Measurements from ENCODE around the gene APOC3. TPM values are rescaled to one million over a fixed set of nuclear protein-coding genes. Genes with fewer than 3 reads are reported as not detected.

The APOC3 gene
- total and polyA plus RNA-seq, 10 of the 15 experiments (the other 5 are each of a cell fraction or from before 2014, with no cell fraction given): 1.9 TPM; not detected in 9

- TF ChIP-seq CUX1 (IDR thresholded peaks at IDR 0.05; ENCODE audit: insufficient replicate concordance, low read depth, low read length) (no peak), JUND (IDR thresholded peaks at IDR 0.05; ENCODE audit: low read depth, low read length) (no peak), BHLHE40 (IDR thresholded peaks at IDR 0.05; ENCODE audit: borderline replicate concordance in 1 of 2, low read depth in 2 of 2, low read length in 1 of 2) (no peak)
These were observed 22.0 kb upstream of the APOC3 start (continued) for GRCh38 chr11:116807601-116808261.

- Histone ChIP-seq H3K27ac (ENCODE audit: control insufficient read depth, insufficient read depth) (no peak overlapping the region), H4K20me1 (ENCODE audit: control insufficient read depth, insufficient read depth) (no peaks in the 10 kb centered on the region), H3K9ac (ENCODE audit: control insufficient read depth, insufficient read depth, low read length) (no peak overlapping the region), H3K27me3 (replicated peaks in 1 of 2; ENCODE audit: control insufficient read depth in 2 of 2, insufficient read depth in 2 of 2, low read length in 1 of 2) (no peaks in the 10 kb centered on the region), H3K4me2 (ENCODE audit: control insufficient read depth, insufficient read depth) (no peak overlapping the region), H3K4me3 (no peak overlapping the region), H3K4me1 (ENCODE audit: control insufficient read depth, insufficient read depth, low read length) (no peaks in the 10 kb centered on the region), H2AFZ (ENCODE audit: control insufficient read depth, low read depth, low read length) (no peak overlapping the region), H3K79me2 (ENCODE audit: control insufficient read depth, insufficient read depth, low read length) (no peaks in the 10 kb centered on the region), H3K9me3 (replicated peaks; ENCODE audit: control insufficient read depth, insufficient read depth, low read length) (no peaks in the 10 kb centered on the region), H3K36me3 (ENCODE audit: control insufficient read depth in 2 of 2, insufficient read depth in 2 of 2, low read length in 1 of 2) (no peaks in the 10 kb centered on the region)
- FAIRE-seq (no peak), ATAC-seq (no peak), DNase-seq (ENCODE audit: low read depth, low spot score) (no peak)
- RAD21 ChIA-PET (ENCODE audit: unreplicated experiment): no interaction called here
- SMC1A ChIA-PET (ENCODE audit: uncharacterized antibody, unreplicated experiment): no interaction called here
- in situ Hi-C loops (cut with MboI): no loop called here
- CTCF ChIA-PET: interaction anchor here (1.6 kb wide), 1 partner anchor 27 kb away, joined by 5 read pairs; no protein-coding TSS in a partner anchor
- no TSS peak for BruUV-seq (replicated peaks)
- WGBS (ENCODE audit: insufficient coverage, insufficient replicate concordance, low lambda C conversion rate, missing lambda C conversion rate): 51% methylated on average over 14 of the region's 14 CpGs
- intact Hi-C loops (cut with micrococcal nuclease; ENCODE audit: unreplicated experiment): no loop called here
- no peak for TF ChIP-seq CREB1 (IDR thresholded peaks at IDR 0.05; ENCODE audit: low read depth)
- no peak for TF ChIP-seq NR2C2 (IDR thresholded peaks at IDR 0.05; ENCODE audit: borderline replicate concordance, control insufficient read depth, insufficient read length, low read depth)
- POLR2A ChIA-PET: interaction anchor here (0.5 to 0.6 kb wide), 2 partner anchors 427 to 1711 kb away, joined by 3 read pairs; no protein-coding TSS in a partner anchor
These were observed 21.2 kb upstream of the APOC3 start for GRCh38 chr11:116808262-116809175.
